Activated gamma-delta T cell (primary cell): ENCODE measurements around the gene SPPL2C.

Experiments
- DNase-seq: peaks from one replicate; lab custom pipeline; 2025; lab: John Stamatoyannopoulos, UW

The SPPL2C gene

GRCh38 chr17:45877467-45877866 lies 32.8 kb downstream of the SPPL2C start:
- DNase-seq, result no peak

DNA sequence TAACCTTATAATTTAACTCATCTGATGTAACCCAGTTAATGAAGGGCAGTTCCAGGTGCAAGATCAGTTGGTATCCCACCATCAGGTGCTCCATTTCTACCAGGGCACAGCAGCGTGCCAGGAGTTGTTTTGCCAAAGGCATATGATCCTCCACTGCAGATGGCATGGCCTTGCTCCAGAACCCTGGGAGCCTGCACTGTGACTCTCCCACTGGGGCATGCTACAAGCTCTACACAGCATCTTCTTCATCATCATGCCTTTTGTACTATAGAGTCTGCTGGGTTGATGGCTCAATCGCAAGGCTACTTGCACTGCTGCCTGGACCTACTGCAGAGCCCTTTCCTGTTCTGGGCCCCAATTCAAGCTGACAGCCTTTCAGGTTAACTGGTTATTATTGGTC lies 38.4 kb downstream of the SPPL2C start:
- no peak for DNase-seq

DNA sequence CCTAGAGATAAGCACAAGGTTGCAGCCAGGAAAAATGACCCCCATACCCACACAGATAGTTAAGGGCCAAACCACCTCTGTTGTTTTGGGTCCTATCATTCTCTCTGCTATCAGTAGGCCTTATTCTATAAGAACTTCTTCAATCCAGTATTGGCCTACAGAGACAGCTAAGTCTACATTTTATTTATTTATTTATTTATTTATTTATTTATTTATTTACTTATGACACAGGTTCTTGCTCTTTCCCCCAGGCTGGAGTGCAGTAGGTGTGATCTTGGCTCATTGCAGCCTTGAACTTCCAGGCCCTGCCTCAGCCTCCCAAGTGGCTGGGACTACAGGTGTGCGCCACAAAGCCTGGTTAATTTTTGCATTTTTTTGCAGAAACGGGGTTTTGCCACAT lies 42.2 kb downstream of the SPPL2C start:
- DNase-seq, result no peak

- DNase-seq, result no peak
These were observed 43.7 kb downstream of the SPPL2C start for GRCh38 chr17:45888392-45888791.

GRCh38 chr17:45889579-45889978 lies 44.9 kb downstream of the SPPL2C start:
- DNase-seq, result no peak

DNA sequence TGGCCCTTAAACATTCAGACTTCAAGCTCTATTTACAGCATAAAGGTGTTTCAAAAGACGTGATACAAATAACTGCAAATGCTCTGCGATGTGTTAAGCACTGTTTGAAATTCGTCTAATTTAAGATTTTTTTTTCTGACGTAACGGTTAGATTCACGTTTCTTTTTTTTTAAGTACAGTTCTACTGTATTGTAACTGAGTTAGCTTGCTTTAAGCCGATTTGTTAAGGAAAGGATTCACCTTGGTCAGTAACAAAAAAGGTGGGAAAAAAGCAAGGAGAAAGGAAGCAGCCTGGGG lies 49.0 kb downstream of the SPPL2C start:
- DNase-seq, result no peak

GRCh38 chr17:45894022-45894784 lies 49.5 kb downstream of the SPPL2C start, which contains the start of gene MAPT:
Gene MAPT, plus strand, starts transcription at chr17:45894554. Its CDS starts 67,784 bp downstream, at chr17:45962338.
- DNase-seq, result peak; percentile 73

DNA sequence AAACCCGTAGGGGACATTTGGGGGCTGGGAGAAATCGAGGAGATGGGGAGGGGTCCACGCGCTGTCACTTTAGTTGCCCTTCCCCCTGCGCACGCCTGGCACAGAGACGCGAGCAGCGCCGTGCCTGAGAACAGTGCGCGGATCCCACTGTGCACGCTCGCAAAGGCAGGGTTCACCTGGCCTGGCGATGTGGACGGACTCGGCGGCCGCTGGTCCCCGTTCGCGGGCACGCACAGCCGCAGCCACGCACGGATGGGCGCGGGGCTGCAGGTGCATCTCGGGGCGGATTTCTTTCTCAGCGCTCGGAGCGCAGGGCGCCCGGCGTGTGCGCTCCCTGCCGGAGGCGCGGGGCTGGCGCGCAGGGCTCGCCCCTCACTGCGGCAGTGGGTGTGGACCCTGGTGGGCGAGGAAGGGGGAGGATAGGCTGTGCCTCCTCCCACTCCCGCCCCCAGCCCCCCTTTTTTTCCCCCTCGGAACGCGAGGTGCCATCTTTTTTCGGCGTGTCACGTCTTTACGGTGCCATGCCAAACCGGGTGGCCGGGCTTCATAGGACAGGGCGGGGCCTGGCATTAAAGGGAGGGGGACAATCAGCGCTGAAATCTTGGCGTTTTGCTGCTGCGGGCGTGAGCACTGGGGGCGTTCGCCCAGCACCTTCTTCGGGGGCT lies 50.8 kb downstream of the SPPL2C start:
- no peak for DNase-seq

GRCh38 chr17:45895969-45896785 lies 51.5 kb downstream of the SPPL2C start:
- no peak for DNase-seq
